ENCODE measurements around the gene DLGAP1. TPM values are rescaled to one million over a fixed set of nuclear protein-coding genes. Genes with fewer than 3 reads are reported as not detected.

DLGAP1 gene
- total RNA-seq, 1 donor from 2014 or later: 5.4 TPM

DNA sequence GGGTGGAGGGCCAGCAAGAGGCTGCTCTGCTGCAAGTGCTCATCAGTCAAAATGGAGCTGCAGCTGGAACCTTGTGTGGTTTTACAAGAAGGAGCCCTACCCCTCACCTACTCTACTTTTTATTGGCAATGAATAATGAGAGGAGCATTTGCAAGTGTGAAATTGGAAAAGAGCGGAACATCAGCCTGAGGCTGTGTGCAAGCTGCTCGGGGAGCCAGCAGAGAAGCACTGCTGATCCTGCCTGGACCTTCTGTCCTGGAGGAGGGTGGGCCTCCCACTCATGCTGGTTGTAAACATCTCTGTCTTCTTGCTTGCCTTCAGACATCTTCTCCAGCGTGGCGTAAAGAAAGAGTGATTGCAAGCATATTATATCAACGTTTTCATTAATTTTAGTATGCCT is 256.2 kb downstream of the DLGAP1 start:
- Histone ChIP-seq H3K4me1 (no peaks in the 10 kb centered on the region), H3K27ac (no peak overlapping the region), H3K4me3 (no peak overlapping the region), H3K27me3 (no peaks in the 10 kb centered on the region), H3K9me3 (no peaks in the 10 kb centered on the region), H3K36me3 (no peaks in the 10 kb centered on the region)
- intact Hi-C loops (cut with DNase I): no loop called here
- DNase-seq (no peak), ATAC-seq (no peak)
- TF ChIP-seq, protein P1, sequence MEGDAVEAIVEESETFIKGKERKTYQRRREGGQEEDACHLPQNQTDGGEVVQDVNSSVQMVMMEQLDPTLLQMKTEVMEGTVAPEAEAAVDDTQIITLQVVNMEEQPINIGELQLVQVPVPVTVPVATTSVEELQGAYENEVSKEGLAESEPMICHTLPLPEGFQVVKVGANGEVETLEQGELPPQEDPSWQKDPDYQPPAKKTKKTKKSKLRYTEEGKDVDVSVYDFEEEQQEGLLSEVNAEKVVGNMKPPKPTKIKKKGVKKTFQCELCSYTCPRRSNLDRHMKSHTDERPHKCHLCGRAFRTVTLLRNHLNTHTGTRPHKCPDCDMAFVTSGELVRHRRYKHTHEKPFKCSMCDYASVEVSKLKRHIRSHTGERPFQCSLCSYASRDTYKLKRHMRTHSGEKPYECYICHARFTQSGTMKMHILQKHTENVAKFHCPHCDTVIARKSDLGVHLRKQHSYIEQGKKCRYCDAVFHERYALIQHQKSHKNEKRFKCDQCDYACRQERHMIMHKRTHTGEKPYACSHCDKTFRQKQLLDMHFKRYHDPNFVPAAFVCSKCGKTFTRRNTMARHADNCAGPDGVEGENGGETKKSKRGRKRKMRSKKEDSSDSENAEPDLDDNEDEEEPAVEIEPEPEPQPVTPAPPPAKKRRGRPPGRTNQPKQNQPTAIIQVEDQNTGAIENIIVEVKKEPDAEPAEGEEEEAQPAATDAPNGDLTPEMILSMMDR (IDR thresholded peaks at IDR 0.05): no peak

DNA sequence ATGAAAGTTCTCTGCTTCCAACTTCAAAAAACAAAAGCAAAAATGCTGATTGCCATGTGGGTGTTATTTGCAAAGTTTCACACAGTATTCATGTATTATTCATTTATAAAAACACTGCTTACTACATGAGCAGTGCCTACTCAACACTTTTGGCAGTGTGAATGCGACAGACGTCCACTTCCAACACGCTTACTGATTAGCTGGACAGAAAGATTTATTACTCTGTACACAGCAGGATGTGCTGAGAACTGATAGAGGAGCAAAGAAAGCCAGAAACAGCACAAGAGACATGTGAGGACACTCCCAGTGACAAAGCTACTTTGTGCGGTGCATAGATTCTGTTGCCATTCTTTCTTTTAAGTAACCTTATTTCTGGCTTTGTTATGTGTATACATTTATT is 258.8 kb downstream of the DLGAP1 start:
- no peak overlapping the region for H3K4me3 ChIP-seq
- intact Hi-C loops (cut with DNase I): no loop called here
- no peaks in the 10 kb centered on the region for H3K27me3 ChIP-seq
- H3K4me1 ChIP-seq: no peaks in the 10 kb centered on the region
- ATAC-seq (no peak), DNase-seq (no peak)
- no peaks in the 10 kb centered on the region for H3K9me3 ChIP-seq
- H3K27ac ChIP-seq: no peak overlapping the region
- no peaks in the 10 kb centered on the region for H3K36me3 ChIP-seq
- TF ChIP-seq, protein P1 (IDR thresholded peaks at IDR 0.05): no peak

DNA sequence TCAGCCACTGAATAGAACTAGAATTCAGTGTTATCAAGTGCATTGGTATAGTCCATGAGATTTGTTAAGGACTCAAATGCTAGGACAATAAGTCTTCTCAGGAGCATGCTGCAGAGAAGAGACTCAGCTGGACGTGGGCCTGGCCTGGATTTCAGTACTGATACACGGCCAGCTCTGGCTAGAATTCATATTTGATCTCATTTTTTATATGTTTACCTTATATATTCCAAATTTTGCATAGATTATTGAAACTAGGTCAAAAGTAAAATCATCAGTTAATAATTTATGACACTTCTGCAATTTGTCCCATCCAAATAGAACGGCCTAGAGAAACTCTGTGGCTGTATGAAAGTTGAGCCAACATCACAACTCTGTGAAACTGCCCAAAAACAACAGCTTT is 262.0 kb downstream of the DLGAP1 start:
- no peak overlapping the region for H3K4me3 ChIP-seq
- DNase-seq: no peak
- no peaks in the 10 kb centered on the region for H3K27me3 ChIP-seq
- ATAC-seq: no peak
- no peaks in the 10 kb centered on the region for H3K9me3 ChIP-seq
- H3K36me3 ChIP-seq: no peaks in the 10 kb centered on the region
- intact Hi-C loops (cut with DNase I): no loop called here
- no peak overlapping the region for H3K27ac ChIP-seq
- TF ChIP-seq, protein P1 (IDR thresholded peaks at IDR 0.05): no peak
- no peaks in the 10 kb centered on the region for H3K4me1 ChIP-seq

DNA sequence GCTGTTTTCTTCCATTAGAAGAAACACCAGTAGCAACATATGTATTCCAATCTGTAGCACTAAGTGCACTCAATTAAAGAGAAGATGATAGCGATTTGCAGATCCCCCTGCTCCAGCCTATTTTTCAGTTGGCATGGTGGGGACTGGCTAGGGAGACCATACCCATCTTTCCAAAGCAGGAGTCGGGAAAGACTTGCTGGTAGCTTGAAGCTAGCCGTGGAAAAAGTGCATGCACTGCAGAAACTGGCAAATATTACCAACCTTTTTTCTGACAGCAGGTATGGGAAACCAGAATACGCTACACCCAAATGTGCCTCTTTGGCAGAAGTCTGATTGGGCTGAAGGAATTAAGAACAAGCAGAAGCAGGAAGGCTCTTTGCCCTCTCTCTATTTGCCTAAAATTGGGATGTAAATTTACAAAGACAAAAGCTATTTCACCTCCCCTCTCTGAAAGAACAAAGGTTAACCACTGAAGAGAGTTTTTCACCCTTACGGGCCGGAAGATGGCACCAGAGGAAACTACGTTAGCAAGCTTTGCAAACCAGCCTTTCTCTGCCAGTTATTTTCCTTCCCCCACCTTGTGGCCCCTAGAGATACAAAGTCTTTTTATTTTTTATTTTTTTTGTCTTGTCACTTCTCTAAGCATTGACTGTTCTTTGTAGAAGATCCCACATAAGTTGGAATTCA is 273.1 kb downstream of the DLGAP1 start:
- ATAC-seq (no peak), DNase-seq (no peak)
- Histone ChIP-seq H3K4me3 (no peak overlapping the region), H3K9me3 (no peaks in the 10 kb centered on the region), H3K4me1 (no peaks in the 10 kb centered on the region), H3K36me3 (no peaks in the 10 kb centered on the region), H3K27me3 (no peaks in the 10 kb centered on the region), H3K27ac (no peak overlapping the region)
- intact Hi-C loops (cut with DNase I): no loop called here
- TF ChIP-seq, protein P1 (IDR thresholded peaks at IDR 0.05): no peak

DNA sequence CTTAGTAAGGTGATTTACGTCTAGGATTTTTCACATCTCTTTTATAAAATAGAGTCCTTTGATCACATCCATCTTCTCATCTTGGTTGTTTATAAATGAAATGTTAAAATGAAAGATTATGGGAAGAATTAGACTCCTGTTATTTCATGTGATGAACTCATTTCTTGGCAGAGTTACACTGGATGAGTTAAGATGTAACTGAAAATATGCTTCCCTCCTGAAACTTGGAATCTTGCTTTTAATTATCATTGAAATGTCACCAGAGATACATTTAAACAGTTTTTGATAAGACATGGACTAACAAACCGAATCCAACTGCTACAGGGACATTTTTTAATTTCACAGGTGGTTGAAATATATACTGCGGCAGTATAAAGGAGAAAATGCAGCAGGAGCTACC is 274.0 kb downstream of the DLGAP1 start:
- Histone ChIP-seq H3K27me3 (no peaks in the 10 kb centered on the region), H3K4me1 (no peaks in the 10 kb centered on the region), H3K36me3 (no peaks in the 10 kb centered on the region), H3K9me3 (no peaks in the 10 kb centered on the region), H3K27ac (no peak overlapping the region), H3K4me3 (no peak overlapping the region)
- intact Hi-C loops (cut with DNase I): no loop called here
- TF ChIP-seq, protein P1 (IDR thresholded peaks at IDR 0.05): no peak
- no peak for ATAC-seq
- no peak for DNase-seq
